Lower leg skin (tissue), 3 donors: ENCODE measurements around the gene STX8.

Experiments
- CTCF ChIP-seq, 3 donors: fragments of 450-650 bp; IDR thresholded peaks; one replicate each; pipeline ENCODE4 v1.5.1; 2016; ENCODE audit warnings: antibody characterized with exemption in 3 of 3, mild to moderate bottlenecking in 3 of 3, moderate library complexity in 2 of 3
- POLR2A ChIP-seq, 2 donors: fragments of 450-650 bp; IDR thresholded peaks; one replicate each; pipeline ENCODE4 v1.6.1; 2016 to 2017; ENCODE audit warnings: antibody characterized with exemption in 2 of 2, mild to moderate bottlenecking in 1 of 2, moderate library complexity in 1 of 2

GRCh38 chr17:9406046-9406606 is 169.5 kb downstream of the STX8 start:
- TF ChIP-seq POLR2A (IDR thresholded peaks at IDR 0.05) (no peak), CTCF (IDR thresholded peaks at IDR 0.05) (no peak)
